Measurements from ENCODE around the gene PLK2.

PLK2 gene

DNA sequence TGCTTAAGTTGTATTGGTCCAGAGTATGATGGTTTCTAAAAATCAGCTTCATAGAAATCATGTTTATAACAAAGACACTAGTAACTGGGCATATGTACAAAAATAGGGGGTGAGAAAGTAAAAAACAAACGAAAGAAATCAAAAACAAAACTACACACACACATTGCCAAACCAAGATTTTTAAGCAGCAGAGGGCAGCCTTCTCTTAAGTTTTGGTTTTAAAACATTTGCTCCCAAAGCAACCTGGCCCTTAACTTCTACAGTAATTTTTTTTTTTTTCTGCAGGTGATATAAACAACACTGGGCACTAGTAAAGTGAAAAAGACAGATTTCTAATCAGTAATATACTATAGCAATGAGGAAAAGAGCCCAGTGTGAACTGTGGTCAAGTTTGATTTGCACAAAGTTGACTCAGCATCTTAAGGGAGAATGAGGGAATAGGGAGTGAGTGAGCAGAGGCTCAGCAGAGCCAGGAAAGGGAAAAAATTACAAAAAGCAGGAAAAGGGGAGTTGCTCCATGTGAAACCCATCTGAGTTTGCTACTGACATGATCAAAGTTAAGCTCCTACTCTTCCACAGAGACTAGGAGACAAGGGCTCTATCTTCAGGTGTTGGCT lies 18.0 kb upstream of the PLK2 start:
- DNase-seq = peak in 1 of 2 experiments; percentile 11

GRCh38 chr5:58475404-58475803 lies 15.5 kb upstream of the PLK2 start:
- no peak for DNase-seq

DNA sequence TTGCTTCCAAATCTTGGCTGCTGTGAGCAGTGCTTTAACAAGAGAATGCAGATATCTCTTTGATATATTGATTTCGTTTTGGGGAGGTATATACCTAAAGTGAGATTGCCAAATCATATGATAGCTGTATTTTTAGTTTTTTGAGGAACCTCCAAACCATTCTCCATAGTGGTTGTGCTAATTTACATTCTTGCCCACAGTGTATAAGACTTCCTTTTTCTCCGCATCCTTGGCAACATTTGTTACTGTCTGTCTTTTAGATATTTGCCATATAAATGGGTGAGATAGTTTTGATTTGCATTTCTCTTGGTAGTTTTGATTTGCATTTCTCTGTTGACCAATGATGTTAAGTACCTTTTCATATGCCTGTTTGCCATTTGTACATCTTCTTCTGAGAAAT lies 10.0 kb upstream of the PLK2 start:
- DNase-seq = no peak

- DNase-seq = no peak
Observed at GRCh38 chr5:58466939-58467338, 7.1 kb upstream of the PLK2 start.

- peak; percentile 10 to 62 for DNase-seq
Observed at GRCh38 chr5:58462623-58463230, 2.8 kb upstream of the PLK2 start.

GRCh38 chr5:58462154-58462553 lies 2.3 kb upstream of the PLK2 start:
- no peak for DNase-seq

- DNase-seq = peak; percentile 71 to 86
Observed at GRCh38 chr5:58460732-58461286, 923 bp upstream of the PLK2 start.

DNA sequence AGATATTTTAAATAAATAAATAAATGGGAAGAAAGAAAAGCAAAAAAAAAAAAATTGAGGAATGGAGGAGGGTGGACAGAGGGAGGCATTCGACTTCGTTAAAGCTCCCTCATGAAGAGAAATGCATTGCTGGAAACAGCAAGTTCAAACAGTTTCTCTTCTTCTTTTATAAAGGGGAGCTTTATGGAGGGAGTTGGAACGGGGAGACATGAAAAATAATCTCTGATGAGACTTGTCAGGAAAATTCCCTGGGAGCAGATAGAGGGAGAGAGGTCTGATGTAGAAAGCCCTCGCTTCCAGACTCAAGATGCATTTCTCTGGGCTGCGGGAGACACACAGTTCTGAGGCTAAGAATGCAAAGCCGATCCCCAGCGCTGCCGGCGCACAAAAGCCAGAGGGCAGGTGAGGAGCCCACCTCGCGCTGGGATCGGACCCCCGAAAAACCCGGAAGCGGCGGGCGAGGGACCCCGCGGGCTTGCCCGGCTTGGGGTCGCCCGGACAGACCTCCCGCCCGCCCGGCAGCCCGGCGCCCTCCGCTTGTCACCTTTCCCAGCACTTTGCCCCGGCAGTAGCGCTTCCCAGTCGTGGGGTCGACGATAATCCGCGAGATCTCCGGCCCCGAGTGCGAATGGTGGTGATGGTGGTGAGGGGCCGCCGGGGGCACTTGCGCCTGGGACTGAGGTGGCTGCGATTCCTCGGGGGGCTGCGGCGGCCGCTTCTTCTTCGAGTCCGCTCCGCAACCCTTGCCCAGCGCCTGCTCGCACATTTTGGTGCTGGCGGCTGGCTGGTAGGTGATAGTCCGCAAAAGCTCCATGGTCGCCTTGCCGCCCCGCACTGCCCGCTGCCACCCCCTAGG lies 512 bp downstream of the PLK2 start:
- peak in 1 of 2 experiments; percentile 50 for DNase-seq

- DNase-seq = no peak
Observed at GRCh38 chr5:58458743-58459145, 1.1 kb downstream of the PLK2 start.

DNA sequence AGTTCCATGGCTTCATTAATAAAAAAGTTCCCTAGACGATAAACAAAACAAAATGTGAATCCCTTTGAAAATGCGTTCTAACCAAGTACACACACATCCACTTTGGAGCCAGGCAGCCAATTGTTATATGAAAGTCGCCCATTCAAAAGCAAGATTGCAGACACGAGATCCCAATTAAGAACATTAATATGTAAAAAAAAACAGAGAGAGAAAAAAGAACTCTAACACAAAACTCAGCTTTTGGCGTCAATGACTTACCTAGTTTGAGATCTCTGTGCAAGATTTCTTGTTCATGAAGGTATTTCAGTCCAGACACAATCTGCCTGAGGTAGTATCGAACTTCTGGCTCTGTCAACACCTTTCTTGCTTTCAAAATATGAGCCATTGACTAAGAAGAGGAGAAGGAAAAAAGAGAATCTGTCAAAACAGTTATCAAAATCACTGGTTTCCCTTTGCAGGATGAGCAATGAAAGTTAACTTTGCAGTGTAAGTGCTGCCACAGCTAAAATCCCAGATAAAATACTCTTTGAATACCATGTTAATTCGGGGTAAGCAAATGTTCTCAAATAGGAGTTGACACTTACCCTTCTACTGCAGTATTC lies 1.6 kb downstream of the PLK2 start:
- no peak for DNase-seq

GRCh38 chr5:58457050-58457449 lies 2.8 kb downstream of the PLK2 start:
- DNase-seq = no peak

DNA sequence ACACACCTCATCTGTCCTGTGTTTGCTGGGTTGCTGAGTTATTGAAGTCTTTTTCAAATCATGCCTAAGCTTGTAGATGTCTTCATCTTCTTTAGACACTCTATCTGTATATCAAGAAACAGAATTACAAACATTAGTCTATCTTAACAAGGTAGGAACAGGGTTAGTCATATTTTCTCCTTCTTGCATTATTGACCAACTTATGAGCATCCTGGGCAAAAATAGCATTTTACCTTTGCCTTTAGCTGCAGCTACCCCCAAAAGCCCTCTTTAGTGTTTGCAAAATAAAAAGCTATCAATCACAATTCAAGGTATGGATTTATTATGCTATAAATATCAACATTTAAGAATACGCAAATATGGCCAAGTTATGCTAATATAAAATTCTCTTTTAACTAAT lies 3.4 kb downstream of the PLK2 start:
- DNase-seq = no peak

- no peak for DNase-seq
Observed at GRCh38 chr5:58456026-58456425, 3.9 kb downstream of the PLK2 start.

GRCh38 chr5:58455480-58455879 lies 4.4 kb downstream of the PLK2 start:
- no peak for DNase-seq

DNA sequence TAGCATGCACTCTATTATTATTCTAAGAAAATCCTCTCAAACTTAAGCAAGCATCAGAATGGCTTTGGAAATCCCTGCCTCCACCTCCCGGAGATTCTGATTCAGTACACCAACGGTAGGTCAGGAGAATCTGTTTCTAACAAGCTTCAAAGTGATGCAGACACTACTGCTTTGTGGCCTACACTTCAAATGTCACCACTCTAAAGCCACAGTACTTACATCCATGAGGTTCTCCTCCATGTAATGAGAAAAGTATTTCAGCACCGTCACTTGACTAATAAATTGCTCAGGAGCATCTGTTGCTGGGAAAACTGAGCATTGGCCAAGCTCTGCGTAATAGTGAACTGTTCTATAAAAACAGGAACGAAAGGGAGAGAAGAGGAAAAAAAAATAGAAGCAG lies 4.8 kb downstream of the PLK2 start:
- DNase-seq = no peak

GRCh38 chr5:58454025-58454424 lies 5.9 kb downstream of the PLK2 start:
- no peak for DNase-seq

DNA sequence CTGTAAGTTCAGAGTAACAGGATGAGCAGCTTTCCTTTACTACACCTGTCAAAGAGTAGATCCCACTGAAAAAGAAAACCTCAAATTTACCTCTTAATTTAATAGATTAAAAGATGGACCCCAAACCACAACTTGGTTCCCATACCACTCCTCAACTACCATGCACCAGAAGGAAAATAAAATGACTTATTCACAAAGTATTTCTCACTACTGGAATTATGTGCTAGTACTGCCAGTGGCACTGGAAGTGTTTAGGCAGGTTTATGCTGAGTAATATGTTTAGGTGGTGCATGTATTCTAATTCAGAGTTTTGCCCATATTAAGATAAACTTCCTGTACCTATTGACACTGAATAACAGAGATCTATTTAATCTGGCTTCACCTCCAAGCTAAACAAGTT lies 6.6 kb downstream of the PLK2 start:
- no peak for DNase-seq

GRCh38 chr5:58452566-58453258 lies 7.2 kb downstream of the PLK2 start:
- DNase-seq = no peak

- DNase-seq = no peak
Observed at GRCh38 chr5:58451732-58452565, 7.9 kb downstream of the PLK2 start.

DNA sequence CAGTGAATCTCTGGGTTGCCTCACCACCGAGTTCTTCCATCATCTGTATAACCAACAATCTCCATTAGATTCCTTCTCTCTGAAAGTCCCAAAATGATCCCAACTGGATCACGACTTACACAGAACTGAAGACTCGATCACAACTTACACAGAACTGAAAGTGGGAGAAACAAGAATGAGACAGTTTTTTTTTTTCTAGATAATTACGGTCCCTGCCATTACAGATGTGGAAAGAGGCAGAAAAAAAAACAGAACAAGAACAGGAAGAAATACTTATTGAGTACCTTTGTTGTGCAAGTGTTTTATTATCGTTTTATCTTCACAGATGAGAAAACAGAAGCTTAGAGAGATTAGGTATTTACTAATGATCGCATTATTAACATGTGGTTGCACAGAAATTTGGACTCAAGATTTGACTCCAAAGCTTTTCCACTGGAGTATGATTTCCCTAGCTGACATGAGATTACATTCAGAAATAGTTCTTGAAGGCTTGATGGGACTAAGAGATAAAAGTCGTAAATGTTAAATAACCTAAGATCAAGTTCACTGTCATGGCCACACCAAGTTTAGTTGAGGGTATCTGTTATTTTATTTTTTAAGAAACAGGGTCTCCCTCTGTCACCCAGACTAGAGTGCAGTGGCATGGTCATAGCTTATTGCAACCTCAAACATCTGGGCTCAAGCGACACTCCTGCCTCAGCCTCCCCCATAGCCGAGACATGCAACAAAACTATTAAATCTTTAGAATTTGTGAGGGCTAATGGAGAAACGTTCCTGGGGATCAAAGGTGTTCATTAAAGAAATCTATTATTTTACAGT lies 8.9 kb downstream of the PLK2 start:
- DNase-seq = no peak

DNA sequence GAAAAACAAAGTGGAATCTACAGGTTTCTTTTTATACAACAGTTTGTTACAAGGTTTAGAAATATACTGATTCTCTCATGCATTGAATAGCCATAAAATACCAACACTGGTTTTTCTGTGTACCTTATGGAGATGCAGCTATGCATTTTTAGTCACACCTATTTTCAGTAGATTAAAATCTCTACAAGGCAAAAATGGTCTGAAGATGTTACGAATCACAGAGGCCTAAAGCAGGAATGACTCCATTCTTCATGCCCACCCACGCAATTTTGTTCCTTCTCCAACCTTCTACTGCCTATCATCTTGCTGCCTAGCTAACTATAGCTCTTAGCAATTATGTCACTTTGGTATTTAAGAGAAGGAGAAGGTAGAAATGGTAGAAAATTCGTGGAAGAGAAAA lies 9.9 kb downstream of the PLK2 start:
- no peak for DNase-seq

Data from NCI-H524 (cell line).